IMR-90 (cell line): ENCODE data around the gene SLC2A13. TPM values are rescaled to one million over a fixed set of nuclear protein-coding genes. Genes with fewer than 3 reads are reported as not detected.

Source experiments
- ATAC-seq: fragments of 200-7000 bp; cut with Tn5 transposase; 2 replicates; pipeline ENCODE4 v1.9.1; 2020; ENCODE audit warnings: low read depth, mild to moderate bottlenecking, moderate library complexity
- BruUV-seq: library from RNA; stranded (reverse); fragments of 400-500 nt; replicated peaks from 2 replicates; lab custom pipeline; 2021; lab: Mats Ljungman, UMichigan
- CTCF ChIA-PET: fragments of 300-600 bp; formaldehyde crosslinking; extraction: SDS; loops from one replicate; lab custom pipeline; 2021; ENCODE audit warnings: antibody characterized with exemption; lab: Yijun Ruan, JAX
- POLR2A ChIA-PET: fragments of 300-600 bp; sonication (Branson Sonifier 250); formaldehyde crosslinking; loops from one replicate; lab custom pipeline; 2022; ENCODE audit warnings: antibody characterized with exemption; ENCODE audit not compliant: unreplicated experiment; lab: Charles Lee
- DNase-seq: peaks from one replicate; pipeline ENCODE4 v3.0.0; 2013
- H2AFZ ChIP-seq: replicated peaks from 2 replicates; pipeline ENCODE3; 2013; ENCODE audit warnings: low read length, mild to moderate bottlenecking; ENCODE audit not compliant: poor library complexity
- H2AK5ac ChIP-seq: 2 replicates; pipeline ENCODE4 v1.6.1; 2013; ENCODE audit warnings: low read depth, low read length, inconsistent platforms
- H2AK9ac ChIP-seq: replicated peaks from 2 replicates; pipeline ENCODE3; 2013; ENCODE audit warnings: mild to moderate bottlenecking, low read depth, low read length, moderate library complexity; ENCODE audit not compliant: poor library complexity
- H2BK120ac ChIP-seq: 2 replicates; pipeline ENCODE4 v1.6.1; 2013; ENCODE audit warnings: low read depth, low read length, inconsistent platforms
- H2BK15ac ChIP-seq: 3 replicates; pipeline ENCODE4 v1.6.1; 2013; ENCODE audit warnings: low read depth, low read length, inconsistent platforms
- H2BK20ac ChIP-seq: 2 replicates; pipeline ENCODE4 v1.6.1; 2013; ENCODE audit warnings: low read depth, mild to moderate bottlenecking, inconsistent platforms, low read length, moderate library complexity
- H2BK5ac ChIP-seq: 2 replicates; pipeline ENCODE4 v1.6.1; 2013; ENCODE audit warnings: mild to moderate bottlenecking, low read depth, low read length, inconsistent platforms; ENCODE audit not compliant: poor library complexity, severe bottlenecking
- H3K14ac ChIP-seq: replicated peaks from 2 replicates; pipeline ENCODE4 v1.6.1; 2013; ENCODE audit warnings: low read depth, low read length, inconsistent platforms
- H3K18ac ChIP-seq: 2 replicates; pipeline ENCODE4 v1.6.1; 2013; ENCODE audit warnings: low read depth, low read length, control low read depth
- H3K23ac ChIP-seq: 2 replicates; pipeline ENCODE4 v1.6.1; 2013; ENCODE audit warnings: low read depth, low read length, inconsistent platforms
- H3K27ac ChIP-seq: 2 replicates; pipeline ENCODE4 v1.5.1; 2013; ENCODE audit warnings: mild to moderate bottlenecking, control low read depth, low read length; ENCODE audit not compliant: insufficient read depth
- H3K27me3 ChIP-seq: 2 replicates; pipeline ENCODE4 v1.6.1; 2013; ENCODE audit warnings: low read length; ENCODE audit not compliant: control insufficient read depth, insufficient read depth
- H3K36me3 ChIP-seq: 2 replicates; pipeline ENCODE4 v1.6.1; 2013; ENCODE audit warnings: low read length, mixed read lengths; ENCODE audit not compliant: control insufficient read depth, insufficient read depth
- H3K4ac ChIP-seq: 2 replicates; pipeline ENCODE4 v1.6.1; 2013; ENCODE audit warnings: low read depth, low read length, inconsistent platforms
- H3K4me1 ChIP-seq: 2 replicates; pipeline ENCODE4 v1.6.1; 2013; ENCODE audit warnings: low read length, mixed read lengths; ENCODE audit not compliant: control insufficient read depth, insufficient read depth
- H3K4me2 ChIP-seq: 2 replicates; pipeline ENCODE4 v1.6.1; 2013; ENCODE audit warnings: low read depth, mild to moderate bottlenecking, control low read depth, low read length, moderate library complexity
- H3K4me3 ChIP-seq: 2 replicates; pipeline ENCODE4 v1.5.1; 2013; ENCODE audit warnings: low read depth, mild to moderate bottlenecking, control low read depth, low read length, moderate library complexity; ENCODE audit not compliant: insufficient read depth
- H3K56ac ChIP-seq: 2 replicates; pipeline ENCODE4 v1.6.1; 2013; ENCODE audit warnings: low read length, inconsistent platforms; ENCODE audit not compliant: insufficient read depth; ENCODE audit errors: extremely low read depth
- H3K79me1 ChIP-seq, 2 experiments: 2 replicates each; pipeline ENCODE4 v1.6.1; 2013; ENCODE audit warnings: low read length in 2 of 2, inconsistent platforms in 1 of 2, low read depth in 1 of 2
- H3K9ac ChIP-seq: 2 replicates; pipeline ENCODE4 v1.6.1; 2013; ENCODE audit warnings: low read depth, low read length, control low read depth
- H3K9me1 ChIP-seq: 2 replicates; pipeline ENCODE4 v1.6.1; 2013; ENCODE audit warnings: low read length, inconsistent platforms; ENCODE audit not compliant: insufficient read depth
- H3K9me3 ChIP-seq: 2 replicates; pipeline ENCODE4 v1.6.1; 2013; ENCODE audit warnings: low read length; ENCODE audit not compliant: control insufficient read depth, insufficient read depth
- H4K20me1 ChIP-seq: 2 replicates; pipeline ENCODE4 v1.6.1; 2013; ENCODE audit warnings: low read length, inconsistent platforms; ENCODE audit not compliant: insufficient read depth
- H4K5ac ChIP-seq: 2 replicates; pipeline ENCODE4 v1.6.1; 2013; ENCODE audit warnings: mild to moderate bottlenecking, low read depth, low read length, control low read depth
- H4K8ac ChIP-seq, 2 experiments: 2 replicates each; pipeline ENCODE4 v1.6.1; 2013; ENCODE audit warnings: low read depth in 2 of 2, low read length in 2 of 2, control low read depth in 1 of 2, inconsistent platforms in 1 of 2
- H4K91ac ChIP-seq: 2 replicates; pipeline ENCODE4 v1.6.1; 2013; ENCODE audit warnings: low read depth, low read length, inconsistent platforms; ENCODE audit not compliant: insufficient read depth
- CEBPB ChIP-seq: IDR thresholded peaks from 2 replicates; pipeline ENCODE4 v1.6.1; 2012; ENCODE audit warnings: low read depth, low read length, improper control_type of control experiment
- CHD1 ChIP-seq: IDR thresholded peaks from 2 replicates; pipeline ENCODE4 v1.6.1; 2012; ENCODE audit warnings: low read depth, low read length, improper control_type of control experiment
- MAFK ChIP-seq: IDR thresholded peaks from 2 replicates; pipeline ENCODE4 v1.6.1; 2012; ENCODE audit warnings: low read depth, low read length, improper control_type of control experiment
- MAZ ChIP-seq: IDR thresholded peaks from 2 replicates; pipeline ENCODE4 v1.6.1; 2012; ENCODE audit warnings: low read depth, mild to moderate bottlenecking, low read length, improper control_type of control experiment, moderate library complexity, borderline replicate concordance
- NFE2L2 ChIP-seq: fragments of 150-350 bp; IDR thresholded peaks from 2 replicates; pipeline ENCODE4 v1.6.1; 2016; ENCODE audit warnings: low read depth, mild to moderate bottlenecking, low read length
- POLR2A ChIP-seq: IDR thresholded peaks from 2 replicates; pipeline ENCODE4 v1.6.1; 2012; ENCODE audit warnings: mild to moderate bottlenecking, low read depth, low read length
- RAD21 ChIP-seq: IDR thresholded peaks from 2 replicates; pipeline ENCODE4 v1.6.1; 2012; ENCODE audit warnings: low read length, improper control_type of control experiment
- RCOR1 ChIP-seq: IDR thresholded peaks from 2 replicates; pipeline ENCODE4 v1.6.1; 2012; ENCODE audit warnings: mild to moderate bottlenecking, low read length, improper control_type of control experiment; ENCODE audit not compliant: insufficient replicate concordance
- RFX5 ChIP-seq: IDR thresholded peaks from 2 replicates; pipeline ENCODE4 v1.8.0; 2012; ENCODE audit warnings: low read depth, mild to moderate bottlenecking, low read length, moderate library complexity
- SMC3 ChIP-seq: fragments of 150-350 bp; IDR thresholded peaks from 2 replicates; pipeline ENCODE4 v1.6.1; 2016; ENCODE audit warnings: low read depth, mild to moderate bottlenecking, antibody characterized with exemption, low read length, moderate library complexity
- WGBS, 2 experiments: methylation state at CpG; one replicate each; pipeline versions ENCODE4 v1.1.5 to v1.1.7; 2013; ENCODE audit warnings: missing lambda C conversion rate in 2 of 2; ENCODE audit not compliant: insufficient read length in 1 of 2; ENCODE audit errors: extremely low coverage in 2 of 2; 5-methylcytosine and 5-hydroxymethylcytosine counted together
- dilution Hi-C: fragments of 300-500 bp; cut with HindIII; formaldehyde crosslinking; loops from one replicate; pipeline ENCODE4 v1.14.3; 2018; ENCODE audit warnings: low sequenced_read_pairs; ENCODE audit not compliant: unreplicated experiment
- in situ Hi-C: fragments of 300-500 bp; cut with MboI; formaldehyde crosslinking; loops from 3 replicates; pipeline ENCODE4 v1.14.3; 2019; ENCODE audit warnings: low sequenced_read_pairs, inconsistent platforms, mixed read lengths
- intact Hi-C: fragments of 100-400 bp; cut with micrococcal nuclease; formaldehyde crosslinking; loops from 2 replicates; pipeline ENCODE4 v1.10.0; 2022
- polyA plus RNA-seq, 3 experiments: library from polyadenylated mRNA; depleted of rRNA; stranded (reverse); fragments of >200 nt; gene quantifications; 2 replicates each; pipeline ENCODE4 v1.2.3, GENCODE V29; 2012; ENCODE audit warnings: low replicate concordance in 1 of 3
- total RNA-seq: library from RNA; depleted of rRNA; stranded (reverse); fragments of >200 nt; gene quantifications from 2 replicates; pipeline ENCODE4 v1.2.3, GENCODE V29; 2012
- TF ChIP-seq, protein P1 (sequence below): fragments of 150-350 bp; IDR thresholded peaks from 2 replicates; pipeline ENCODE4 v1.6.1; 2016; ENCODE audit warnings: low read depth, mild to moderate bottlenecking, low read length, moderate library complexity, borderline replicate concordance
- TF ChIP-seq, protein P2 (sequence below): conservative IDR thresholded peaks from 2 replicates; pipeline ENCODE4 v1.5.1; 2012; ENCODE audit warnings: mild to moderate bottlenecking, low read depth, low read length, improper control_type of control experiment

The SLC2A13 gene
- total and polyA plus RNA-seq, 2 of the 4 experiments (the other 2 are of a cell fraction), result 1.5 to 3.9 TPM

DNA sequence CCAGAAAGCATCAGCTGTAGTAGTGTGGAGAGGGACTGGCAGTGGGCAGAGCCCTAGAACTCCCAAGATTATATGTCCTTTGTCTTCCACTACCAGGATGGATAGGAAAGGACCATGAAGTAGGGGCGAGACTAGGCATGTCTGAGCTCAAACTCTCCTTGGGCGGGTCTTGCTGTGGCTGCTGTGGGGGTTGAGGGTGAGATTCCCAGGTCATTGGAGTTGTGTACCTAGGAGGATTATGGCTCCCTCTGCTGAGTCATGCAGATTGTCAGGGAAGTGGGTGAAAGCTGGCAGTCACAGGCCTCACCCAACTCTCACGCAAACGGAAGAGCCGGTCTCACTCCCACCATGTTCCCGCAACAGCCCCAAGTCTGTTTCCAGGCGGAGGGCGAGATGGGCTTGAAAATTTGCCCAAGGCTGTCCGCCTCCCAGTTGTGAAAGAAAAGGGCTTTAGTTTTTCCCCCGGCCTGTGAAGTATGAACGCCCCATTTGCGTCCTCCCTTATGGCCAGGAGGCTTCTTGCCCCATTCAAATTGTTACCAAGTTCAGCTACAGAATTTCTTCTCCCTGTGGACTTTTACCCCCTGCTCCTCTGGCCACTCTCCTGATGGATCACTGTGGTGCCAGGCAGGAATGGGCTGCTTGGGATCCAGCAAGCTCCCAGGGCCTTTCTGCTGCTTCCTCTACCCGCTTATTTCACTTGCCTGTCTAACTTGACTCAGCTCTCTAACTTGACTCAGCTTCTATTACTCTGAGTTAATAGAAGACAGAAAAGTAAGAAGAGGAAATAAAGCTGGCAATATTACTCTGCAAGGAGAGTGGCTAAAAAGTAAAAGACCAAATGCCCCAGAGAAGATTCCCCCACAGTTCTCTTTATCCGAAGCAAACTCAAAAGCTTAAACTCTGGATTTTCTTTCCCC lies 159.3 kb downstream of the SLC2A13 start:
- WGBS, 2 experiments, result no CpG with 5 or more reads among the region's 14 CpGs
- H3K4me2 ChIP-seq, result no peak overlapping the region

More for the DNA sequence above, 159.3 kb downstream of the SLC2A13 start:
- Histone ChIP-seq H3K56ac (no peak overlapping the region), H4K5ac (no peak overlapping the region), H3K9me1 (no peaks in the 10 kb centered on the region), H2BK5ac (no peak overlapping the region), H3K9me3 (no peaks in the 10 kb centered on the region; the same call in 1 of the 2 replicates), H2BK15ac (no peak overlapping the region), H2BK120ac (no peak overlapping the region), H3K27ac (no peak overlapping the region), H3K4me3 (no peak overlapping the region), H3K18ac (no peak overlapping the region), H3K23ac (no peak overlapping the region), H3K36me3 (no peaks in the 10 kb centered on the region), H2AFZ (no peak overlapping the region), H2AK9ac (no peak overlapping the region), H3K14ac (no peak overlapping the region), H4K8ac (no peak overlapping the region), H3K27me3 (no peaks in the 10 kb centered on the region), H2AK5ac (no peak overlapping the region), H3K4ac (no peak overlapping the region), H3K9ac (no peak overlapping the region), H4K91ac (no peak overlapping the region), H4K20me1 (no peaks in the 10 kb centered on the region), H3K4me1 (no peaks in the 10 kb centered on the region), H3K79me1 (no peaks in the 10 kb centered on the region), H2BK20ac (no peak overlapping the region)
- intact Hi-C loops (no loop called here), dilution Hi-C loops (no loop called here), in situ Hi-C loops (no loop called here)
- ATAC-seq (no peak), DNase-seq (no peak)
- no peak for TF ChIP-seq RAD21
- no peak for TF ChIP-seq MAZ
- TF ChIP-seq MAFK, result no peak
- TF ChIP-seq RFX5, result no peak
- no peak for TF ChIP-seq SMC3
- TF ChIP-seq NFE2L2, result no peak
- TF ChIP-seq, protein P1, sequence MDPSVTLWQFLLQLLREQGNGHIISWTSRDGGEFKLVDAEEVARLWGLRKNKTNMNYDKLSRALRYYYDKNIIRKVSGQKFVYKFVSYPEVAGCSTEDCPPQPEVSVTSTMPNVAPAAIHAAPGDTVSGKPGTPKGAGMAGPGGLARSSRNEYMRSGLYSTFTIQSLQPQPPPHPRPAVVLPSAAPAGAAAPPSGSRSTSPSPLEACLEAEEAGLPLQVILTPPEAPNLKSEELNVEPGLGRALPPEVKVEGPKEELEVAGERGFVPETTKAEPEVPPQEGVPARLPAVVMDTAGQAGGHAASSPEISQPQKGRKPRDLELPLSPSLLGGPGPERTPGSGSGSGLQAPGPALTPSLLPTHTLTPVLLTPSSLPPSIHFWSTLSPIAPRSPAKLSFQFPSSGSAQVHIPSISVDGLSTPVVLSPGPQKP, result no peak
- no peak for TF ChIP-seq RCOR1
- TF ChIP-seq, protein P2, sequence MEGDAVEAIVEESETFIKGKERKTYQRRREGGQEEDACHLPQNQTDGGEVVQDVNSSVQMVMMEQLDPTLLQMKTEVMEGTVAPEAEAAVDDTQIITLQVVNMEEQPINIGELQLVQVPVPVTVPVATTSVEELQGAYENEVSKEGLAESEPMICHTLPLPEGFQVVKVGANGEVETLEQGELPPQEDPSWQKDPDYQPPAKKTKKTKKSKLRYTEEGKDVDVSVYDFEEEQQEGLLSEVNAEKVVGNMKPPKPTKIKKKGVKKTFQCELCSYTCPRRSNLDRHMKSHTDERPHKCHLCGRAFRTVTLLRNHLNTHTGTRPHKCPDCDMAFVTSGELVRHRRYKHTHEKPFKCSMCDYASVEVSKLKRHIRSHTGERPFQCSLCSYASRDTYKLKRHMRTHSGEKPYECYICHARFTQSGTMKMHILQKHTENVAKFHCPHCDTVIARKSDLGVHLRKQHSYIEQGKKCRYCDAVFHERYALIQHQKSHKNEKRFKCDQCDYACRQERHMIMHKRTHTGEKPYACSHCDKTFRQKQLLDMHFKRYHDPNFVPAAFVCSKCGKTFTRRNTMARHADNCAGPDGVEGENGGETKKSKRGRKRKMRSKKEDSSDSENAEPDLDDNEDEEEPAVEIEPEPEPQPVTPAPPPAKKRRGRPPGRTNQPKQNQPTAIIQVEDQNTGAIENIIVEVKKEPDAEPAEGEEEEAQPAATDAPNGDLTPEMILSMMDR, result no peak
- TF ChIP-seq CEBPB, result no peak
- TF ChIP-seq CHD1, result no peak
- no peak for TF ChIP-seq POLR2A
- CTCF ChIA-PET, result no interaction called here
- POLR2A ChIA-PET, result no interaction called here
- BruUV-seq, result no TSS peak
